ENCODE data around the gene EYS. TPM values are rescaled to one million over a fixed set of nuclear protein-coding genes. Genes with fewer than 3 reads are reported as not detected.

EYS gene
- total RNA-seq, 1 donor from 2014 or later: not detected

DNA sequence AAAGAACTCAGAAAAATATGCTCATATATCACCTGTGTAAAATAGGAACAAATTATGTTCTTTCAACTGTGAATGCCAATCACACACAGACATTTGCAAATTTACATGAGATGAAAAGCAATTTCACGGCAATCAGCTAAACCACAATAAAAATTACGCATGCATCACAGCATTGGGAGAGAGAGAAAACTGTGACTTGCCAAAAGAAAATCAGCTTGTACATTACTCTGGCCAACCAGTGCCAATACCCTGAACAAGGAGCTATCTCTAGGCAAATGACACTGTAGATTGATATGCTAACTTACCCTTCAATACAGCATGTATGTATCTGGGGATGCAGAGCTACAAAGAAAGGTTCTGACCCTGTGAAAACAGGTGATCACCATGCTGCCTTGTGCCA is 515.6 kb downstream of the EYS start:
- Mint-ChIP-seq H3K36me3 (ENCODE audit: low read depth) (no peaks in the 10 kb centered on the region), H3K9me3 (no peaks in the 10 kb centered on the region), H3K27ac (no peak overlapping the region), H3K4me3 (no peak overlapping the region), H3K4me1 (no peaks in the 10 kb centered on the region), H3K27me3 (no peaks in the 10 kb centered on the region)
- intact Hi-C loops (cut with micrococcal nuclease): no loop called here
- no peak for DNase-seq

DNA sequence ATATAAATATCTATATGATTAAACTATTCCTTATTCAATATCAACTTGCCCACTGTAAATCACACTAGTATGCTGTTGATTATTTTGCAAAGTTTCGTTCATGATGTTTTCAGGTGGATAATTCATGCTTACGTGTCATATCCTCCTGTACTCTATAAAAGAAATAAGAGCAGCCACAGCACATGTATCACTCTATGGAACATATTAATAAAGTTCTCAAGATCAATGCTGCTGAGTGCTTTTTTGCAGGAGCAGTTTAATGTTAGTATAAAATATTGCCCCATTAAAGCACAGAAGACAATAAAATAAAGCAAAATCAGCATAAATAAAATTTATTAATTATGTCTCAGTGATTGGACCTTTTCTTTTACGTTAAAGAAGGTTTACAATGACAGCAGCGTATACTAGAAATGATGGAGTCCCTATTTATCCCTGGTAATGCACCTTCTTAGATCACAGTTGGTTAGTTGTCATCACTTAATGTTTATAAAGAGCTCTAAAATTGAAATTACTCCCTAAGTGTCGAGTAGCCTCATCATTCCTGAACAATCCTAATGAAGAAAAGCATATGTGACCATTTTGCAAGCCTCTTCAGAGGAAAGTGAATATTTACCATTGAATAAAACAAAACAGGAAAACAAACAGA is 517.7 kb downstream of the EYS start:
- Mint-ChIP-seq H3K27ac (no peak overlapping the region), H3K9me3 (no peaks in the 10 kb centered on the region), H3K27me3 (no peaks in the 10 kb centered on the region), H3K4me3 (no peak overlapping the region), H3K4me1 (no peaks in the 10 kb centered on the region), H3K36me3 (ENCODE audit: low read depth) (no peaks in the 10 kb centered on the region)
- intact Hi-C loops (cut with micrococcal nuclease): no loop called here
- DNase-seq: no peak

DNA sequence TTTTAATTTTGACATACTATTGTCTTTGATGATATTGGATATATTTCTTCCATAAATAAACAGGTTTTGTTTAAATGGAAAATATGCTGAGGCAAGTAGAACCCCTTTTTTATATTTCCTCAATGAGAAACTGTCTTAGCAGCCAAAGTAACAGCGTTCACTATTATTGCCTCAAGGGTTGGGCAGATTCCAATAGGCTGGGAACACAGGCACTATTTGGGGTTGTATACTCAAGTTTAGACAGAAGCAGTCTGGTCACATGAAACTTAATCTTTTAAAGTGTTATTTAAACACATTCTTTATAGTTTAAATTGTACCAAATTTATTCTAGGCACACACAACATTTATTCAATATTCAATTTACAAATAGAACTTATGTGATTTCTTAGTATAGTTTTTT is 520.2 kb downstream of the EYS start:
- DNase-seq: no peak
- intact Hi-C loops (cut with micrococcal nuclease): no loop called here
- Mint-ChIP-seq H3K27ac (no peak overlapping the region), H3K9me3 (no peaks in the 10 kb centered on the region), H3K4me1 (no peaks in the 10 kb centered on the region), H3K36me3 (ENCODE audit: low read depth) (no peaks in the 10 kb centered on the region), H3K4me3 (no peak overlapping the region), H3K27me3 (no peaks in the 10 kb centered on the region)

DNA sequence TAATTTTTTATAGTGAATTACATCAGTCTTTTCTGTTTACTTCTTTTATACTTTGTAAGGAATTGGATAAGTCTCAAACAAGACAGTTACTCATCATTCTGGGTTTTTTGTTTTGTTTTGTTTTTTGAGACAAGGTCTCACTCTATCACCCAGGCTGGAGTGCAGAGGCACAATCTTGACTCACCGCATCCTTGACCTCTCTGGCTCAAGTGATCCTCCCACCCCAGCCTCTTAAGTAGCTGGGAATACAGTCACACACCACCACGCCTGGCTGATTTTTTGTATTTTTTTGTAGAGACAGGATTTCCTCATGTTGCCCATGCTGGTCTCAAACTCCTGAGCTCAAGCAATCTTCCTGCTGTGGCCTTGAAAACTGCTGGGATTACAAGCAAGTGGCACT is 524.3 kb downstream of the EYS start:
- no peak overlapping the region for H3K4me3 Mint-ChIP-seq
- H3K9me3 Mint-ChIP-seq: no peaks in the 10 kb centered on the region
- no peak overlapping the region for H3K27ac Mint-ChIP-seq
- H3K4me1 Mint-ChIP-seq: no peaks in the 10 kb centered on the region
- H3K27me3 Mint-ChIP-seq: no peaks in the 10 kb centered on the region
- no peak for DNase-seq
- intact Hi-C loops (cut with micrococcal nuclease): no loop called here
- no peaks in the 10 kb centered on the region for H3K36me3 Mint-ChIP-seq (ENCODE audit: low read depth)

DNA sequence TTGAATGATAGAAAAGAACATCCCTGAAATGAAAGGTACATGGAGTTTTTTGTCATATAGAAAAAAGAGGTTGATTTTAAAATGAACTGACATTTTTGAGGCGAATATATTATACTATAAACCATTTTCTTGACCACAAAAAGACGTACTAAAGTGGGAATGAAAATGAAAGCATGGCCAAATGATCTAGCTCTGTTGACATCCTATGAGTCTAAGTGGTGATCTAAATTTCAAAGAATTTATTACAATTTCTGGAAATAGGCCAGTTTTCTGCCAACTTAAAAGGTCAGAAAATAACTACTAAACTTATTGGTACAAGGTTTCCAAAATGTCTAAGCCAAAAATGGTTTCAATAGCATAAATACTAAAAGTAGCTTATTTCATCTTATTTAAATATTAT is 536.8 kb downstream of the EYS start:
- Mint-ChIP-seq H3K4me3 (no peak overlapping the region), H3K36me3 (ENCODE audit: low read depth) (no peaks in the 10 kb centered on the region), H3K4me1 (no peaks in the 10 kb centered on the region), H3K27ac (no peak overlapping the region), H3K27me3 (no peaks in the 10 kb centered on the region), H3K9me3 (no peaks in the 10 kb centered on the region)
- DNase-seq: no peak
- intact Hi-C loops (cut with micrococcal nuclease): no loop called here

DNA sequence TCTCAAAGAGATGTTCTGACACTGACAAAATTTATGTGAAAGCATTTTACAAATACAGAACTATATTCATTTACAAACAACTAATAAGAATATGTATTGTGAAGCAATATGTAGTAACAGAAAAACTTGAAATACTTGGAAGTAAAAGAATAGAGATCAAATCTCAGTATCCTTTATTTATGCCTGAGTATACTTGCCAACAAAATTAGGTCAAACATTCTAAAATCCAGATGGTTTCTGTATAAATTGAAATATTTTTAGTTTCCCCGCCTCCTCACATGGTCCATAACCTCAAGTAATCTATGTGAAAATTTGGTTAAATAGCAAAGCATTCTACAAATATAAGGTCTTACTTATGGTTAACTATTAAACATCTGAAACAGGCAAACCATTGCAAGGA is 545.4 kb downstream of the EYS start:
- Mint-ChIP-seq H3K27me3 (no peaks in the 10 kb centered on the region), H3K9me3 (peaks cover 2% of the 10 kb centered on the region), H3K27ac (no peak overlapping the region), H3K4me1 (no peaks in the 10 kb centered on the region), H3K36me3 (ENCODE audit: low read depth) (no peaks in the 10 kb centered on the region), H3K4me3 (no peak overlapping the region)
- DNase-seq: no peak
- intact Hi-C loops (cut with micrococcal nuclease): no loop called here

DNA sequence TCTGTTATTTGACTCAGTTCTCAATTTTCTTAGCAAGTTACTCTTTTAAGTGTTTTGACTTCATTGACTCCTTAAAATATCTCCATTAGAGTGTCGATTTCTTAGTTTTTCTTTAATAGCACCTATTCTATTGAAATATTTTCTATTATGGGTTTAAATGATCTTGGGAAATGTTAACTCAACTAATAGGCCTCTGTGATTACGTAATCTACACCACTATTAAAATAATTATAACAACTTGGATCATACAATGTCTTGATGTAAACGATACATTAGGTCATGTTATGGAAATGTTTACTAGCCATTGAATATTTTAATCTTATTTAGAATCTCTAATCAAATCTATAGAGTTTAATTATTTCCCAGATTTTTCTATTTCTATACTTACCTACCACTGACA is 550.0 kb downstream of the EYS start:
- Mint-ChIP-seq H3K36me3 (ENCODE audit: low read depth) (no peaks in the 10 kb centered on the region), H3K9me3 (peaks cover 6% of the 10 kb centered on the region), H3K27me3 (no peaks in the 10 kb centered on the region), H3K27ac (no peak overlapping the region), H3K4me1 (no peaks in the 10 kb centered on the region), H3K4me3 (no peak overlapping the region)
- no peak for DNase-seq
- intact Hi-C loops (cut with micrococcal nuclease): no loop called here

DNA sequence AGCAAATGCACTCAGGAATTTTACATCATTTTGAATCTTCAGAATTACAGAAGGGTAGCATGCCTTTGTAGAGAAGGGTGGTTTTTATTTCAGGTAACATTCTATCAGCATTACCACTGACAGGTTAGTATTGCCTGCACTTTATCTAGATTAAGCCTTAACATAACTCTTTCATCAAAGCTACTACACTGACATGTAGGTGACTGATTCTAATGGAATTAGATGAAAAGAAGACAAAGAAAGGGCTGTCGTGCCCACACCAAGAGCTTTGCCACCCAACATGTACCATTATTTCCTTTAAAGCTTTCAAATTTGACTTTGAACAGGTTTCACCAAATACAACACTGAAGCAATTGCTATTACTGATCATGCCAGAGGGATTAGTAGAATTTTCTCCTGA is 551.9 kb downstream of the EYS start:
- intact Hi-C loops (cut with micrococcal nuclease): no loop called here
- Mint-ChIP-seq H3K36me3 (ENCODE audit: low read depth) (no peaks in the 10 kb centered on the region), H3K9me3 (peaks cover 6% of the 10 kb centered on the region)

DNA sequence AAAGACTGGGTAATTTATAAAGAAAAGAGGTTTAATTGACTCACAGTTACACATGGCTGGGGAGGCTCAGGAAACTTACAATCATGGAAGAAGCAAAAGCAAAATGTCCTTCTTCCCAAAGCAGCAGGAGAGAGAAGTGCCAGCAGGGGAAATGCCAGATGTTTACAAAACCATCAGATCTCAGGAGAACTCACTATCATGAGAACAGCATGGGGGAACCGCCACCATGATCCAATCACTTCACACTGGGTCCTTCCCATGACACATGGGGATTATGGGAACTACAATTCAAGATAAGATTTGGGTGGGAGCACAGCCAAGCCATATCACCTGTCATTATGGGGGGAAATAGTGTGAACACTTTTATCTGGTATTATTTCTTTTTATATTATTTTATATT is 557.2 kb downstream of the EYS start:
- DNase-seq: no peak
- intact Hi-C loops (cut with micrococcal nuclease): no loop called here
- H3K36me3 Mint-ChIP-seq (ENCODE audit: low read depth): no peaks in the 10 kb centered on the region
- H3K4me3 Mint-ChIP-seq: no peak overlapping the region
- no peaks in the 10 kb centered on the region for H3K27me3 Mint-ChIP-seq
- no peaks in the 10 kb centered on the region for H3K4me1 Mint-ChIP-seq
- no peak overlapping the region for H3K27ac Mint-ChIP-seq
- no peaks in the 10 kb centered on the region for H3K9me3 Mint-ChIP-seq

More for the DNA sequence above, 551.9 kb downstream of the EYS start:
- H3K27me3 Mint-ChIP-seq: no peaks in the 10 kb centered on the region
- no peak overlapping the region for H3K4me3 Mint-ChIP-seq
- no peak for DNase-seq
- H3K4me1 Mint-ChIP-seq: no peaks in the 10 kb centered on the region
- H3K27ac Mint-ChIP-seq: no peak overlapping the region

DNA sequence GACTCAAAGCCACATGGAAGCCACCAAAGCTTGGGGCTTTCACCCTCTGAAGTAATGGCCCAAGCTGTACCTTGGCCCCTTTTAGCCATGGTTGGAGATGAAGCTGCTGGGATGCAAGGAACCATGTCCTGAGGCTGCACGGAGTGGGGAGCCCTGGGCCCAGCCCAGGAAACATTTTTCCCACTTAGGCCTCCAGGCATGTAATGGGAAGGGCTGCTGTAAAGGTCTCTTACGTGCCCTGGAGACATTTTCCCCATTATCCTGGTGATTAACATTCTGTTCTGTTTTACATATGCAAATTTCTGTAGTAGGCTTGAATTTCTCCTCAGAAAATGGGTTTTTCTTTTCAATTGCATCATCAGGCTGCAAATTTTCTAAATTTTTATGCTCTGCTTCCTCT is 558.2 kb downstream of the EYS start:
- intact Hi-C loops (cut with micrococcal nuclease): no loop called here
- H3K4me3 Mint-ChIP-seq: no peak overlapping the region

DNA sequence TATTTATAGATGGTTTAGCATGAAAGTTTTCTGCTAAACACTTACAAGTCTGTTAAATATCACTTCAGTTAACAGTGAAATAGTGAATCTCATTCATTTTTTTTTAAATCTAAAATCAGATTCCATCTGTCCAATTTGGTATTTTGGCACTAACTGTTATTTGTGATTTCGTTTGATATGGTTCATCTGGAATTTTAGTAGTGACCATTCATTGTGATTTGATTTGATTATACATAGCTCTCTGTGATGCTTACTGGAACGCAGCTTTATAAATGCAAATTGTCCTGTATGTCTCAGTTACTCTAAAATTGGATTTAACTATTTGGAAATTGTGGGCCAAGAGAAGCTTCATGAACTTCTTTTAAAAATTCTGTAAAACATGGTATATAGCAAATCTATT is 571.5 kb downstream of the EYS start:
- intact Hi-C loops (cut with micrococcal nuclease): no loop called here
- no peak overlapping the region for H3K27ac Mint-ChIP-seq
- peaks cover 17% of the 10 kb centered on the region for H3K9me3 Mint-ChIP-seq
- no peaks in the 10 kb centered on the region for H3K4me1 Mint-ChIP-seq
- H3K4me3 Mint-ChIP-seq: no peak overlapping the region
- no peak for DNase-seq
- no peaks in the 10 kb centered on the region for H3K27me3 Mint-ChIP-seq
- no peaks in the 10 kb centered on the region for H3K36me3 Mint-ChIP-seq (ENCODE audit: low read depth)

More for the DNA sequence above, 558.2 kb downstream of the EYS start:
- H3K27me3 Mint-ChIP-seq: no peaks in the 10 kb centered on the region
- H3K4me1 Mint-ChIP-seq: no peaks in the 10 kb centered on the region
- no peak overlapping the region for H3K27ac Mint-ChIP-seq
- DNase-seq: no peak
- H3K9me3 Mint-ChIP-seq: no peaks in the 10 kb centered on the region
- no peaks in the 10 kb centered on the region for H3K36me3 Mint-ChIP-seq (ENCODE audit: low read depth)

DNA sequence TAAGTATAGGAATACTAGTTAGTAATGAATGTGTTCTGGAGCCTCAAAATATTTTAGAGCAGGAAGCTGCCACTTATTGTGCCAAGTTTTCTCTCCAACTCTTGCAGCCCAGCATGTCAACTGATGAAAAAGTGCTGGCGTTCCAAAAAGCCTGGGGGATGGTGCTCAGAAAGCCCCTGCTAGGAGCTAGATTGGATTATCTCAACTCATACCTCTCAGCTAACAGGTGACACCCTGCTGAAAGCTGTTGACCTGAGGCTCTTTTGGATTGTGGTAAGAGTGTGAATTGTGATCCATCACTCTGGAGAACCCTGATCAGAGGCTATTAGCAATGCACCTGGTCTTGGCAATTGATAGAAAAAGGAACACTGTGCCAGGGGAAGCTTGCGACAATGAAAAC is 580.4 kb downstream of the EYS start:
- Mint-ChIP-seq H3K27ac (no peak overlapping the region), H3K4me1 (no peaks in the 10 kb centered on the region), H3K27me3 (no peaks in the 10 kb centered on the region), H3K36me3 (ENCODE audit: low read depth) (no peaks in the 10 kb centered on the region), H3K9me3 (peaks cover 3% of the 10 kb centered on the region), H3K4me3 (no peak overlapping the region)
- intact Hi-C loops (cut with micrococcal nuclease): no loop called here
- no peak for DNase-seq

DNA sequence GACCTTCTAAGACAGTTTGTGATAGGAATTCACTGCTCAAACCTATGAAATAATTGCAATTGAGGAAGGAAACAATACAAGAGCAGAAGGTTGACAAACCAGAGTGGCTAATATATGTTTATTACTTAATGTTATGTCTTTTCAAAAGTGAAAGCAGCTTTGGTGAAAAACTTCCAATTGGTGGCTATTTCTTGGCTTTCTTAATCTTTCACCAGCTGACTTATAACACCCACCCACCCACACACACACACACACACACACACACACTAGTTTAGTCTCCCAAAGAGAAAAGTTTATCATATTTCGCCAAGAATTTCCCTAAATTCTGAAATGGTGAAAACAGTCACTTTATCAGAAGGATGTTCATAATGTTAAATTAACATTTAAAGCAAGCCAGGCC is 583.5 kb downstream of the EYS start:
- intact Hi-C loops (cut with micrococcal nuclease): no loop called here
- Mint-ChIP-seq H3K27ac (no peak overlapping the region), H3K4me1 (no peaks in the 10 kb centered on the region), H3K36me3 (ENCODE audit: low read depth) (no peaks in the 10 kb centered on the region), H3K4me3 (no peak overlapping the region), H3K27me3 (no peaks in the 10 kb centered on the region), H3K9me3 (peaks cover 3% of the 10 kb centered on the region)
- DNase-seq: no peak

DNA sequence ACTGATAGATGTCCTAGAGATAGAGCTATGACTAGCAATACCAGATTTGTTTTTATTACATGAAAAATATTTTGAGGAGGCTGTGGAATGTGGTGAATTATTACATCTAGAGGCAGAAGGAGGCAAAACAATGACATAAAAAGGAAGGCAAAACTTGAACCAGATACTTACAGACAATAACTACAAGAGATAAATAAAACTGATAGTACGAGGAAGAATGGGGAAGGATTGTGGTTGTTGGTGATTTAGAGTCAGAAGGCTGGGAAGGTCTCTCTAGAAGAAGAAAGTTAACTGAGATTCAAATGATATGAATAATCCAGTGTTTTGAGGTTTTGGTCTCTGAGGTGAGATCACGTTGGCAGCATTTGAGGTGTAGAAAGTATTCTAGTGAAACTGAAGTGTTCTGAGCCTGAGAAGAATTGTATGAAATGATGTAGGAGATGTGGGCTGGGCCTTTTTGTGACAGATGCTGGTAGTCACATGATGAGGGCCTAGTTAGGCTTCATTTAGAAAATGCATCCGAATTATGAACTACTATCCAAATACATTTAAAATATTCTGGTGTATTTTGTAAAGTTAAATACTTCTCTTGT is 589.1 kb downstream of the EYS start:
- Mint-ChIP-seq H3K9me3 (peaks cover 3% of the 10 kb centered on the region), H3K4me1 (no peaks in the 10 kb centered on the region), H3K27ac (no peak overlapping the region), H3K36me3 (ENCODE audit: low read depth) (no peaks in the 10 kb centered on the region), H3K4me3 (no peak overlapping the region), H3K27me3 (no peaks in the 10 kb centered on the region)
- intact Hi-C loops (cut with micrococcal nuclease): no loop called here
- DNase-seq: no peak

DNA sequence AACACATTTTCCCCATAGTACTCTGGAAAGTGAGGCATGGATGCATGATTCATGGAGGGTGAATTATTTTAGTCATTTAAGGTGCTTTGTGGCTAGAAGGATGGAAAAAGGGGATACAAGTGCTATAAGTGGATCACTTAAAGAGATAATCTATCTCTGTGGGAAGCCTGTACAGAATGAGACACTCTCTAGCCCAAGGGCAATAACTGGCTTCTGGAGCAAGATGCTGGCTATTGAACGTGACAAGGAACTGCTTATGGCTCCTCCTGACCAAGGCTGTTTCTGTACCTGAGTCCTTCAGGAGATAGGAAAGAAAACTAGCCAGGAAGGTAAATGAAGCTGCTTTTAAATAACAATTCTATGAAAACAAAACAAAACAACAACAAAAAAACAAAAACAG is 590.7 kb downstream of the EYS start:
- DNase-seq: no peak
- intact Hi-C loops (cut with micrococcal nuclease): no loop called here
- Mint-ChIP-seq H3K27ac (no peak overlapping the region), H3K27me3 (no peaks in the 10 kb centered on the region), H3K4me1 (no peaks in the 10 kb centered on the region), H3K4me3 (no peak overlapping the region), H3K36me3 (ENCODE audit: low read depth) (no peaks in the 10 kb centered on the region), H3K9me3 (peaks cover 3% of the 10 kb centered on the region)
